OCI-LY3 (cell line): ENCODE data around the gene SFRP2.

Experiments
- H2AFZ ChIP-seq: fragments of 200-600, 300-600 bp; shearing (Covaris generic); 2 replicates; pipeline ENCODE4 v1.6.0; 2014; ENCODE audit warnings: antibody characterized with exemption, low read depth, low read length
- H3K27ac ChIP-seq: fragments of 200-600, 300-600 bp; sonication (generic); 2 replicates; pipeline ENCODE4 v1.5.1; 2014; ENCODE audit warnings: mild to moderate bottlenecking, low read length, moderate library complexity, mixed read lengths
- H3K27me3 ChIP-seq: fragments of 200-600, 300-600 bp; sonication (generic); 2 replicates; pipeline ENCODE4 v1.6.1; 2014; ENCODE audit warnings: low read depth, low read length, mixed read lengths
- H3K36me3 ChIP-seq: fragments of 200-600, 300-600 bp; sonication (generic); replicated peaks from 2 replicates; pipeline ENCODE3; 2014; ENCODE audit warnings: low read depth, low read length, mixed read lengths
- H3K4me1 ChIP-seq: fragments of 300-600, 200-600 bp; sonication (generic); 2 replicates; pipeline ENCODE4 v1.6.1; 2014; ENCODE audit warnings: low read length, mixed read lengths
- H3K4me2 ChIP-seq: fragments of 200-600, 300-600 bp; sonication (generic); 2 replicates; pipeline ENCODE4 v1.6.1; 2014; ENCODE audit warnings: low read length, mixed read lengths
- H3K4me3 ChIP-seq: fragments of 300-600, 200-600 bp; sonication (generic); 2 replicates; pipeline ENCODE4 v1.5.1; 2014; ENCODE audit warnings: antibody characterized with exemption, mild to moderate bottlenecking, low read length, moderate library complexity
- H3K79me2 ChIP-seq: fragments of 300-600, 200-600 bp; shearing (Covaris generic); 2 replicates; pipeline ENCODE4 v1.6.1; 2014; ENCODE audit warnings: mild to moderate bottlenecking, low read length, mixed read lengths
- H3K9ac ChIP-seq: fragments of 300-600, 200-600 bp; shearing (Covaris generic); 2 replicates; pipeline ENCODE4 v1.6.0; 2014; ENCODE audit warnings: mild to moderate bottlenecking, low read length, moderate library complexity
- H3K9me3 ChIP-seq: fragments of 200-600, 300-600 bp; shearing (Covaris generic); 2 replicates; pipeline ENCODE4 v1.6.1; 2014; ENCODE audit warnings: low read length, mixed read lengths; ENCODE audit not compliant: insufficient read depth
- H4K20me1 ChIP-seq: fragments of 200-600, 300-600 bp; sonication (generic); 2 replicates; pipeline ENCODE4 v1.6.1; 2016; ENCODE audit warnings: low read length, mixed read lengths; ENCODE audit not compliant: insufficient read depth
- EZH2phosphoT487 ChIP-seq: fragments of 200-600 bp; shearing (Covaris generic); IDR thresholded peaks from 2 replicates; pipeline ENCODE4 v1.6.1; 2018; ENCODE audit warnings: antibody characterized with exemption, mixed run types, low read depth
- TF ChIP-seq, protein P1 (sequence below): fragments of 200-600, 300-600 bp; sonication (generic); IDR thresholded peaks from 2 replicates; pipeline ENCODE4 v1.5.1; 2014; ENCODE audit warnings: antibody characterized with exemption, low read length, low read depth

SFRP2 gene

DNA sequence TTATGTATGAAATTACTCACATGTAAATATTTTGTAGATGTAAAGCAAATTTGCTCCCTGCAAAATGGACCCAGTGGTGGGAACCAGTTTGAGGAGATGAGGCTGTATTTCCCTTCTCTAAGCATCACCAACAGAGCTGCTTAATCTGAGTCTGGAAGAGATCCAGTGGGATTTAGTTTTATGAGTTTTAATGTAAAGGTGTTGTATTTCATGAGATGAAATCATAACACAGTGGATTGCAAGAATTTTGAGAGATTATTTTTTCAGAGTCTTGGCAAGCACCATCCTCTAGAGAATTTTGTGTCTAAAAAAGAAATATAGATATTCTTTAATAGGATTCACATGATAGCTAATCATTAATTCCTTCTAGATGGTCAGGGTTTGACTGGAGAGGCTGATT, 35.6 kb upstream of the SFRP2 start:
- Histone ChIP-seq H3K4me1 (no peaks in the 10 kb centered on the region), H2AFZ (no peak overlapping the region), H3K9ac (no peak overlapping the region), H3K36me3 (no peaks in the 10 kb centered on the region), H4K20me1 (no peaks in the 10 kb centered on the region), H3K27ac (no peak overlapping the region), H3K4me2 (no peak overlapping the region), H3K27me3 (no peaks in the 10 kb centered on the region), H3K4me3 (no peak overlapping the region), H3K79me2 (no peaks in the 10 kb centered on the region), H3K9me3 (no peaks in the 10 kb centered on the region)
- no peak for TF ChIP-seq EZH2phosphoT487
- TF ChIP-seq, protein P1, sequence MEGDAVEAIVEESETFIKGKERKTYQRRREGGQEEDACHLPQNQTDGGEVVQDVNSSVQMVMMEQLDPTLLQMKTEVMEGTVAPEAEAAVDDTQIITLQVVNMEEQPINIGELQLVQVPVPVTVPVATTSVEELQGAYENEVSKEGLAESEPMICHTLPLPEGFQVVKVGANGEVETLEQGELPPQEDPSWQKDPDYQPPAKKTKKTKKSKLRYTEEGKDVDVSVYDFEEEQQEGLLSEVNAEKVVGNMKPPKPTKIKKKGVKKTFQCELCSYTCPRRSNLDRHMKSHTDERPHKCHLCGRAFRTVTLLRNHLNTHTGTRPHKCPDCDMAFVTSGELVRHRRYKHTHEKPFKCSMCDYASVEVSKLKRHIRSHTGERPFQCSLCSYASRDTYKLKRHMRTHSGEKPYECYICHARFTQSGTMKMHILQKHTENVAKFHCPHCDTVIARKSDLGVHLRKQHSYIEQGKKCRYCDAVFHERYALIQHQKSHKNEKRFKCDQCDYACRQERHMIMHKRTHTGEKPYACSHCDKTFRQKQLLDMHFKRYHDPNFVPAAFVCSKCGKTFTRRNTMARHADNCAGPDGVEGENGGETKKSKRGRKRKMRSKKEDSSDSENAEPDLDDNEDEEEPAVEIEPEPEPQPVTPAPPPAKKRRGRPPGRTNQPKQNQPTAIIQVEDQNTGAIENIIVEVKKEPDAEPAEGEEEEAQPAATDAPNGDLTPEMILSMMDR, result no peak

DNA sequence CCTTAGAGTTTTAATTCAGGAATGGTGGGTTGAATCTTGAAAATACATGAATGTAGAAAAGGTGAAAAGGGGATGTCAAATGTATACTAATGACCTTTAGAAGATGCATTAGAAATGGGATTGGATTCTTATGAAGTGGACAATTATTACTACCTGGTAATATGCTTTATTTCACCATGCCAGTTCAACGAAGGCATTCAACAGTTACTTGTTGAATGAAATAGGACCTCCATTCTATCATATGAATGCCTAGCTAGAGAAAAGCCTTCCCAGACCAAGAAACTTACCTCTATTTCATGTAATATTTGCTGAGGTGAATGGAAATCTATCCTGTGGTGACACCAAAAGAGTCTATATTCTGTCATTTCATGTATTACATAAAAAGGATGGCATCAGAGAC, 34.6 kb upstream of the SFRP2 start:
- no peak overlapping the region for H3K27ac ChIP-seq
- no peaks in the 10 kb centered on the region for H3K36me3 ChIP-seq
- H2AFZ ChIP-seq, result no peak overlapping the region
- no peaks in the 10 kb centered on the region for H3K9me3 ChIP-seq
- no peaks in the 10 kb centered on the region for H4K20me1 ChIP-seq
- H3K27me3 ChIP-seq, result no peaks in the 10 kb centered on the region
- H3K4me1 ChIP-seq, result no peaks in the 10 kb centered on the region
- H3K79me2 ChIP-seq, result no peaks in the 10 kb centered on the region
- H3K4me2 ChIP-seq, result no peak overlapping the region
- H3K4me3 ChIP-seq, result no peak overlapping the region
- H3K9ac ChIP-seq, result no peak overlapping the region
- TF ChIP-seq, protein P1, result no peak
- TF ChIP-seq EZH2phosphoT487, result no peak

DNA sequence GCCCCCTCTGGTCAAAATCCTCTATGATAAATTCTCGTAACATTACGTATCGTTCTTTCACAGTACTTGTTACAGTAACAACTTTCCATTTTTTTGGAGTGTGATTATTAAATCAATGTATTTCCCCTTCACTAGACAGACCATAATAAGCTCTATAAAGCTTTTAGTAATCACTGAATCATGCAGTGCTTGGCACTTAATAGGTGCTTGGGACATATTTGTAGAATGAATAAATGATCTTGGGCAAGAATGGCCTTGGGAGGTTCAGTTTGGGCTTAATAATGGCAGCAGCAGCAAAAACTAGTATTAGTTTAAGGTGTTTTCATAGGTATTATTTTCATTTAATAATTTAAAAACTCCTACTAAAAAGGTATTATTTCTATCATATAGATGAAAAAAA, 33.4 kb upstream of the SFRP2 start:
- Histone ChIP-seq H3K4me2 (no peak overlapping the region), H2AFZ (no peak overlapping the region), H4K20me1 (no peaks in the 10 kb centered on the region), H3K79me2 (no peaks in the 10 kb centered on the region), H3K27me3 (no peaks in the 10 kb centered on the region), H3K9ac (no peak overlapping the region), H3K4me3 (no peak overlapping the region), H3K9me3 (no peaks in the 10 kb centered on the region), H3K4me1 (no peaks in the 10 kb centered on the region), H3K36me3 (no peaks in the 10 kb centered on the region), H3K27ac (no peak overlapping the region)
- TF ChIP-seq, protein P1, result no peak
- TF ChIP-seq EZH2phosphoT487, result no peak

DNA sequence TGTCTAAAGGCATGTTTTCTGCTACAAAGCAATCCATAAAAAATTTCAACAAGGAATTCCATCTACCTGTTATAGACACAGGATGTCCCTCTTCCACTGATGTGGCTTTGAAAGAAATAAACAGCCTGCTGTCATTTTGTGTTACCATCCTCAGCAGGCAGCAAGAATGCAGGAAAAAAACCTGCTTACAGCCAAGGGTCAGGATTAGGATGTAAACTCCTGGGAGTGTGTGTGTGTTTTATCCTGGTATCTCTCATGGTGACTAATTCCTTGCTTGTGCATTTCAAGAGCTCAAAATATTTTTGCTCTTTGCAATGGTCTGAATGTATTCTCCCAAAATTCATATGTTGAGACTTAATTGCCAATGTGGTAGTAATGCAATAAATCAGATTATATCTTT, 28.6 kb upstream of the SFRP2 start:
- H3K27me3 ChIP-seq, result no peaks in the 10 kb centered on the region
- no peak overlapping the region for H2AFZ ChIP-seq
- H3K4me3 ChIP-seq, result no peak overlapping the region
- no peaks in the 10 kb centered on the region for H3K79me2 ChIP-seq
- TF ChIP-seq, protein P1, result no peak
- TF ChIP-seq EZH2phosphoT487, result no peak
- no peak overlapping the region for H3K27ac ChIP-seq
- H3K4me2 ChIP-seq, result no peak overlapping the region
- H3K36me3 ChIP-seq, result no peaks in the 10 kb centered on the region
- no peak overlapping the region for H3K9ac ChIP-seq
- H3K9me3 ChIP-seq, result no peaks in the 10 kb centered on the region
- peaks cover 20% of the 10 kb centered on the region for H3K4me1 ChIP-seq
- no peaks in the 10 kb centered on the region for H4K20me1 ChIP-seq
